Ectodermal cell (in vitro differentiated cells): ENCODE results near the gene RAD9B.
"Not testable (repeated sequence)": the region's sequence is repeated elsewhere in the genome, so short reads cannot be mapped to it uniquely, and the experiment has no call there.

ENCODE experiments used
- H3K27ac ChIP-seq: 2 replicates; pipeline ENCODE4 v1.7.0; 2013; ENCODE audit warnings: mild to moderate bottlenecking, low read depth, low read length; ENCODE audit not compliant: insufficient read depth, poor library complexity, severe bottlenecking
- H3K27me3 ChIP-seq: 2 replicates; pipeline ENCODE4 v1.7.0; 2013; ENCODE audit warnings: mild to moderate bottlenecking, low read length; ENCODE audit not compliant: insufficient read depth, control insufficient read depth, poor library complexity, severe bottlenecking
- H3K36me3 ChIP-seq: one replicate; pipeline ENCODE4 v1.7.0; 2013; ENCODE audit warnings: low read length; ENCODE audit not compliant: control insufficient read depth, insufficient read depth
- H3K4me1 ChIP-seq: one replicate; pipeline ENCODE4 v1.7.0; 2013; ENCODE audit warnings: low read length; ENCODE audit not compliant: control insufficient read depth, insufficient read depth
- H3K4me3 ChIP-seq: 2 replicates; pipeline ENCODE4 v1.7.0; 2013; ENCODE audit warnings: low read depth, low read length, control low read depth; ENCODE audit not compliant: insufficient read depth
- H3K9me3 ChIP-seq: 2 replicates; pipeline ENCODE4 v1.7.0; 2013; ENCODE audit warnings: mild to moderate bottlenecking, low read length, moderate library complexity; ENCODE audit not compliant: control insufficient read depth
- WGBS, 2 experiments: methylation state at CpG; one replicate each; pipeline ENCODE4 v1.1.7; 2013; ENCODE audit warnings: missing lambda C conversion rate in 2 of 2; 5-methylcytosine and 5-hydroxymethylcytosine counted together

Gene RAD9B

DNA sequence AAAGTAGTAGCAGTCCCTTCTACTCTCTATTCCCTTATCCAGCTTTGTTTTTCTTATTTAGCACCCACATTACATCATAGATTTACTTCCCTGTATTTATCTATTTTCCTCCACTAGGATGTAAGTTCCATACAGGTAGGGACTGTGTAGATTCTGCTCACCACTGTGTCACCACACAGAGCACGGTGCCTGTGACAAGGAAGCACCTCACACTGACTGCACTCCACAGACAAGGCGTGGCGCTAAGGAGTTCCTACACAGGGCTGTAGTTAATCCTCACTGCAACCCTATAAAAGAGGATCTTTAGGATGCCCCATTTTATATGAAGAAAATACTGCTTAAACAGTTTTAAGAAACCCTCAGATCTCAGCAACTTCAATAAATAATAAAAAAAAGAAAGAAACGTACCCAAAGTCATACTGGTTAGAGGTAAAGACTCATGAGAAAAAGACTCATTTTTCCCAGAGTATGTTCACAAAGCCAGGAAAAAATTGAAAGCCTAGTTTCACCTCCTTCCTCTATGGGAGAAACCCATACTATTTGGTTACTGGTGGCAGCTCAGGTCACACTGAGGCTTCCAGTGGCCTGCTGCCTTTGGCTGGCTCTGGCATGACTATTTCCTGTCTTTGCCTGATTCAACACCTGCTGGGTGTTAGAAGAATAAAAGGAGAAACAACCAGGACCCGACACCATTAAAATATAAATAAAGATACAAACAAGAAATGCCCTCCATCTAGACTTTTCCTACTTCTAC, 36.9 kb downstream of the RAD9B start:
- no peak overlapping the region for H3K4me3 ChIP-seq
- H3K27me3 ChIP-seq: no peaks in the 10 kb centered on the region
- no peaks in the 10 kb centered on the region for H3K4me1 ChIP-seq
- H3K9me3 ChIP-seq: no peaks in the 10 kb centered on the region
- 92 to 97% methylated on average over 4 to 5 of the region's 5 CpGs for WGBS, 2 experiments
- no peak overlapping the region for H3K27ac ChIP-seq
- H3K36me3 ChIP-seq: no peaks in the 10 kb centered on the region

DNA sequence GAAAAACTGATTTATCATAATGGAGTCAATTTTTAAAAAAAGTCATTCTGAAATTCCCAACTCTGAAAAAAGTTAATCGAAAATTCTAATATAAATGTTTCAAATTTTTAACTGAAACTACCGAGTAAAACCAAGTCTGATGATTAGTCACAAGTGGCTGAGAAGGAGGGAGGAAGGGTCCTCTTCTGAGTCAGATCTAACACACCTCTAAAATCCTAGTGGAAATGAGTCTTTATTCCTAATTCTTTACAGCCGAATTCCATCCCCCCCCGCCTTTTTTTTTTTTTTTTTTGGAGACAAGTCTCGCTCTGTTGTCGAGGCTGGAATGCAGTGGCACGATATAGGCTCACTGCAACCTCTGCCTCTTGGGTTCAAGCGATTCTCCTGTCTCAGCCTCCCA, 37.9 kb downstream of the RAD9B start:
- WGBS, 2 experiments: 92 to 94% methylated on average over 6 to 8 of the region's 8 CpGs
- no peak overlapping the region for H3K4me3 ChIP-seq
- H3K36me3 ChIP-seq: no peaks in the 10 kb centered on the region

DNA sequence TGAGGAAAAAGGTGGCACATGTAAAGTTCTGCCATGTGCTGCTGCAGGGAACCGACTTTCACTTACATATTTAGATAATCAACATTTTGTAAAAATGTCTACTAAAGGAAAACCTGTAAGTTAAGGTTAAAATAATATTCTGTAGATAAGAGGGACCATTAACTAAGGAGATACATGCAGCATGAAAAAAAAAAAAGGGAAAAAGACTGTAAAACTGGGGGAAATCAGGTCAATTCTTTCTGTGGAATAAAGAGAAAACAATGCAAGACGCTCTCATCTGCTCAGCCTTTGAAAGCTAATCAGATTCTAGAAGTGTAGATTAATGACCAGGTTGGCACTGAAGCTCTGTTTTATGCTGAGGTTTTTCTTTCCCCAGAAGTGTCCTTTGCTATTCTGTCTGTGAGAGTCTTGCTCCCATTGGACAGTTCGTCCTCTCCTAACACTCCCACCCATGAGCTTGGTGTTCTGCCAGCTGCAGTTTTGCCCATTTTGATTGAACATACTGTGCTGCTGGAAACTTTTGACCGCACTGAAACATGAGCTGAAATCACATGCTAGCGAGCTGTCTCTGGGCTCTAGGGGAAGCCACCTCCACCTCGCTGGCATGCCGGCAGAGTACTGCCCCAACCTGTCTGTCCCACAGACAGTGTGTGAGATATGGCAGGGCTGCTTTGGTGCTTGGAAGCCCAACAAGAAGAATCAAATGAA, 41.3 kb downstream of the RAD9B start:
- WGBS, 2 experiments: 90 to 96% methylated on average over 6 of the region's 7 CpGs
- H3K4me1 ChIP-seq: no peaks in the 10 kb centered on the region
- H3K36me3 ChIP-seq: no peaks in the 10 kb centered on the region
- H3K27me3 ChIP-seq: no peaks in the 10 kb centered on the region
- no peak overlapping the region for H3K4me3 ChIP-seq
- no peak overlapping the region for H3K27ac ChIP-seq
- no peaks in the 10 kb centered on the region for H3K9me3 ChIP-seq

More for the DNA sequence above, 37.9 kb downstream of the RAD9B start:
- Histone ChIP-seq H3K27ac (no peak overlapping the region), H3K27me3 (no peaks in the 10 kb centered on the region), H3K4me1 (no peaks in the 10 kb centered on the region), H3K9me3 (no peaks in the 10 kb centered on the region)

DNA sequence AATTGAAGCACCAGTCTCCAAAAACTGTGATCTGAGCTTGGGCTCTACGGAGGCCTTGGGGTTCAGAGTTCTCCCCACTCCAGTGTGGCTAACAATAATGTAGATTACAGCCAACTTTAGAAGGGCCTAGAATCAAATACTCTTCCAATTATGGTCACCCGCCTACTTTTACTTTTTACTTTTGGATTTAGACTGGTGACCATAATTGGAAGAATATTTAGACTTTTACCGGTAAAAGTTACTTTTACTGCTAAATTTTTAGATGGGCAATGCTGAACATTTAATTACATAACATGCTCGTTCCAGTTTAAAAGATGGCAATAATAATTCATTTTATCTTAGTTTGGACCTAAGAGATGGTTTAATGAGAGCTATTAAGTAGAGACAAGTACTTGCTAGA, 41.8 kb downstream of the RAD9B start:
- Histone ChIP-seq H3K36me3 (no peaks in the 10 kb centered on the region), H3K4me1 (no peaks in the 10 kb centered on the region), H3K4me3 (no peak overlapping the region), H3K9me3 (no peaks in the 10 kb centered on the region), H3K27ac (no peak overlapping the region), H3K27me3 (no peaks in the 10 kb centered on the region)
- 93 to 94% methylated on average over 2 to 4 of the region's 4 CpGs for WGBS, 2 experiments

GRCh38 chr12:110545259-110545658, 43.1 kb downstream of the RAD9B start:
- WGBS, 2 experiments: 89 to 99% methylated on average over 3 to 4 of the region's 4 CpGs
- H3K9me3 ChIP-seq, H3K36me3 ChIP-seq, H3K27me3 ChIP-seq, H3K4me3 ChIP-seq, H3K4me1 ChIP-seq, H3K27ac ChIP-seq: not testable (repeated sequence)

DNA sequence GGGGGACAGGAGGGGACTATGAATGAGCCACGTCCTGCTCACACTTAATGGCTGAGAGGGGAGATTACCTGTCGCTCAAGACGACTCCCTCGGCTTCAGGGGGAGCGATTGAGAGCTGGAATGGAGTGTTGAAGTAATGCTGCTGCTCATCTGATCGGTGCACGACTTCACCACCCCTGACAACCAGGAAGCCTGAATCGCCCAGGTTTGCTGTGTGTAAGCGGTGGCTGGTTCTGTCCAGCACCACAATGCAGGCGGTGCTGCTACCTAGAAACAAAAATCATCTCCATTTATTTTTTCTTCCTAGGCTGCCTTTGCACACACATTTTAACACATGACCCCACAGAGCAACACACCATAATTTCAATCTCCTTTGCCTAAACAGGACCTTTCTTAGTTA, 43.7 kb downstream of the RAD9B start:
- Histone ChIP-seq H3K4me1 (no peaks in the 10 kb centered on the region), H3K27ac (no peak overlapping the region), H3K4me3 (no peak overlapping the region), H3K9me3 (no peaks in the 10 kb centered on the region), H3K27me3 (no peaks in the 10 kb centered on the region), H3K36me3 (peaks cover under 1% of the 10 kb centered on the region)
- 94% methylated on average over 10 of the region's 10 CpGs for WGBS, 2 experiments

GRCh38 chr12:110546339-110546738, 44.2 kb downstream of the RAD9B start:
- H3K4me1 ChIP-seq: no peaks in the 10 kb centered on the region
- H3K27ac ChIP-seq: no peak overlapping the region
- peaks cover 4% of the 10 kb centered on the region for H3K36me3 ChIP-seq
- no peaks in the 10 kb centered on the region for H3K27me3 ChIP-seq
- no peaks in the 10 kb centered on the region for H3K9me3 ChIP-seq
- 85 to 94% methylated on average over 3 of the region's 3 CpGs for whole genome bisulfite sequencing, 2 experiments
- H3K4me3 ChIP-seq: no peak overlapping the region

- H3K36me3 ChIP-seq: peaks cover 4% of the 10 kb centered on the region
- no peaks in the 10 kb centered on the region for H3K9me3 ChIP-seq
- no peak overlapping the region for H3K27ac ChIP-seq
- H3K4me3 ChIP-seq: no peak overlapping the region
- WGBS, 2 experiments: 89 to 96% methylated on average over 1 to 2 of the region's 2 CpGs
- H3K4me1 ChIP-seq: no peaks in the 10 kb centered on the region
- no peaks in the 10 kb centered on the region for H3K27me3 ChIP-seq
These were observed 45.0 kb downstream of the RAD9B start for GRCh38 chr12:110547090-110547489.

- Histone ChIP-seq H3K27ac (no peak overlapping the region), H3K4me1 (no peaks in the 10 kb centered on the region), H3K36me3 (peaks cover 4% of the 10 kb centered on the region), H3K4me3 (no peak overlapping the region), H3K9me3 (no peaks in the 10 kb centered on the region), H3K27me3 (no peaks in the 10 kb centered on the region)
- 91 to 94% methylated on average over 7 of the region's 7 CpGs for WGBS, 2 experiments
These were observed 46.5 kb downstream of the RAD9B start for GRCh38 chr12:110548678-110549077.

GRCh38 chr12:110549716-110550115, 47.6 kb downstream of the RAD9B start:
- no peaks in the 10 kb centered on the region for H3K4me1 ChIP-seq
- peaks cover 4% of the 10 kb centered on the region for H3K36me3 ChIP-seq
- H3K9me3 ChIP-seq: no peaks in the 10 kb centered on the region
- no peaks in the 10 kb centered on the region for H3K27me3 ChIP-seq
- WGBS, 2 experiments: 94 to 96% methylated on average over 2 of the region's 2 CpGs
- H3K4me3 ChIP-seq: no peak overlapping the region
- H3K27ac ChIP-seq: no peak overlapping the region
